CD4-positive, CD25-positive, alpha-beta regulatory T cell (primary cell): ENCODE data around the gene CDC42EP2. TPM values are rescaled to one million over a fixed set of nuclear protein-coding genes. Genes with fewer than 3 reads are reported as not detected.

Experiments used
- ATAC-seq, 2 donors: fragments of 150-1000 bp; cut with Tn5 transposase; one replicate each; pipeline ENCODE4 v1.10.0; 2021; ENCODE audit warnings: low read depth in 2 of 2, moderate number of reproducible peaks in 2 of 2, moderate library complexity in 1 of 2
- DNase-seq, 3 donors: peaks; one replicate each; pipeline versions ENCODE4 v3.0.0 to v3.0.0-alpha.2; 2012 to 2022; ENCODE audit warnings: mixed read lengths in 1 of 3
- H3K27ac ChIP-seq: one replicate; pipeline ENCODE4 v1.7.0; 2013; ENCODE audit warnings: mild to moderate bottlenecking, low read length; ENCODE audit not compliant: insufficient read depth, poor library complexity, severe bottlenecking
- H3K27me3 ChIP-seq: one replicate; pipeline ENCODE4 v1.7.0; 2013; ENCODE audit warnings: low read length; ENCODE audit not compliant: control insufficient read depth, insufficient read depth
- H3K36me3 ChIP-seq: one replicate; pipeline ENCODE4 v1.7.0; 2013; ENCODE audit warnings: mild to moderate bottlenecking, low read length, moderate library complexity; ENCODE audit not compliant: control insufficient read depth, insufficient read depth
- H3K4me1 ChIP-seq: 2 replicates; pipeline ENCODE4 v1.7.0; 2013; ENCODE audit warnings: mild to moderate bottlenecking, low read length; ENCODE audit not compliant: insufficient read depth, control insufficient read depth, poor library complexity, severe bottlenecking
- H3K4me3 ChIP-seq: one replicate; pipeline ENCODE4 v1.7.0; 2013; ENCODE audit warnings: low read depth, mild to moderate bottlenecking, low read length, moderate library complexity
- H3K9me3 ChIP-seq, 2 experiments: 1 replicate in 1 of 2; 2 replicates in 1 of 2; pipeline ENCODE4 v1.7.0; 2013; ENCODE audit warnings: low read length in 2 of 2, mild to moderate bottlenecking in 1 of 2, moderate library complexity in 1 of 2; ENCODE audit not compliant: control insufficient read depth in 2 of 2
- H3K27ac Mint-ChIP-seq, 3 donors: one replicate each; pipeline ENCODE4 v1.8.0; 2020 to 2022; ENCODE audit warnings: mild to moderate bottlenecking in 3 of 3, mixed read lengths in 3 of 3, moderate library complexity in 2 of 3
- H3K27me3 Mint-ChIP-seq: one replicate; pipeline ENCODE4 v1.8.0; 2022; ENCODE audit warnings: mild to moderate bottlenecking, mixed read lengths
- H3K36me3 Mint-ChIP-seq: one replicate; pipeline ENCODE4 v1.8.0; 2020; ENCODE audit warnings: mixed read lengths
- H3K4me1 Mint-ChIP-seq, 4 donors: one replicate each; pipeline ENCODE4 v1.8.0; 2020 to 2022; ENCODE audit warnings: mixed read lengths in 4 of 4, mild to moderate bottlenecking in 1 of 4
- H3K4me3 Mint-ChIP-seq, 4 donors: one replicate each; pipeline ENCODE4 v1.8.0; 2020 to 2022; ENCODE audit warnings: mild to moderate bottlenecking in 4 of 4, mixed read lengths in 4 of 4, moderate library complexity in 3 of 4
- H3K9me3 Mint-ChIP-seq, 7 donors: one replicate each; pipeline ENCODE4 v1.8.0; 2020 to 2022; ENCODE audit warnings: mixed read lengths in 7 of 7, mild to moderate bottlenecking in 3 of 7, moderate library complexity in 2 of 7
- polyA plus RNA-seq, 4 donors: library from polyadenylated mRNA; unstranded; fragments of 300-500 nt; fragmentation: Illumina TruSeq; gene quantifications; one replicate each; pipeline ENCODE4 v1.2.3, GENCODE V29; 2021
- total RNA-seq: library from RNA; stranded (reverse); gene quantifications from one replicate; pipeline ENCODE4 v1.2.3, GENCODE V29; 2022

Gene CDC42EP2
- total and polyA plus RNA-seq, 5 donors from 2014 or later = 1.9 TPM; not detected in 4

GRCh38 chr11:65292890-65293289, 21.8 kb upstream of the CDC42EP2 start:
- no peaks in the 10 kb centered on the region for H3K4me1 Mint-ChIP-seq
- peaks cover 0 to 1% (median 0%) of the 10 kb centered on the region in 7 donors for H3K9me3 Mint-ChIP-seq
- no peak overlapping the region for H3K27ac ChIP-seq
- H3K4me1 ChIP-seq = no peaks in the 10 kb centered on the region
- DNase-seq (no peak), ATAC-seq (no peak)
- H3K27me3 Mint-ChIP-seq = no peaks in the 10 kb centered on the region
- peaks cover 69% of the 10 kb centered on the region for H3K36me3 ChIP-seq
- no peak overlapping the region for H3K27ac Mint-ChIP-seq
- no peak overlapping the region for H3K4me3 Mint-ChIP-seq
- no peak overlapping the region for H3K4me3 ChIP-seq
- H3K36me3 Mint-ChIP-seq = peaks cover 58% of the 10 kb centered on the region
- no peaks in the 10 kb centered on the region for H3K9me3 ChIP-seq
- H3K27me3 ChIP-seq = no peaks in the 10 kb centered on the region

DNA sequence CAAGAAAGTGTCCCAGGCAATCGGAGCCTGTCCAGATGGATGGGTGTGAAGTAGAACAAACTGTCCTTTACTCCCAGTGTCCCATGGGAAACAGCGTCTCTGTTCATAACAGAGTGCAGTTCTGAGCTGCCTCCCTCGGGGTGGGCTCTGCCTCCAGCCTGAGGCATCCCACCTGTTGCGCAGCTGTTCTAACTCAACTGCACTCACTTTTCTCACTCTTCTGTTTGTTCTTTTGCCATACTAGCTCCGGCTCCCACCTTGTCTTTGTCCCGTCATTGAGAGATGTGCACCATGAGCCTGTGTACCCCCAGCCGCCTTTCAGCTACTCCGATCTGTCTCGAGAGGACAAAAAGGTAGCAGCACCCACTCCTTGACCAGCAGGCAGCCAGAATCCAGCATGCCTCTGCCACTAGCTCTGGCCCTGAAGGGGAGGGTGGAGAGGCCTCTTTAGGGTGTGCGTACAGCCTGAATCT, 20.7 kb upstream of the CDC42EP2 start:
- no peaks in the 10 kb centered on the region for H3K4me1 ChIP-seq
- peaks cover 58% of the 10 kb centered on the region for H3K36me3 Mint-ChIP-seq
- H3K27ac Mint-ChIP-seq = peak overlapping the region in 1 of 3 donors; percentile 80
- no peaks in the 10 kb centered on the region for H3K9me3 ChIP-seq
- no peaks in the 10 kb centered on the region for H3K27me3 ChIP-seq
- peaks cover 74% of the 10 kb centered on the region for H3K36me3 ChIP-seq
- peaks cover 0 to 1% (median 0%) of the 10 kb centered on the region in 7 donors for H3K9me3 Mint-ChIP-seq
- DNase-seq (no peak), ATAC-seq (no peak)
- no peak overlapping the region for H3K27ac ChIP-seq
- no peaks in the 10 kb centered on the region for H3K27me3 Mint-ChIP-seq
- no peak overlapping the region for H3K4me3 ChIP-seq
- no peaks in the 10 kb centered on the region for H3K4me1 Mint-ChIP-seq
- peak overlapping the region in 1 of 4 donors; percentile 32 for H3K4me3 Mint-ChIP-seq

DNA sequence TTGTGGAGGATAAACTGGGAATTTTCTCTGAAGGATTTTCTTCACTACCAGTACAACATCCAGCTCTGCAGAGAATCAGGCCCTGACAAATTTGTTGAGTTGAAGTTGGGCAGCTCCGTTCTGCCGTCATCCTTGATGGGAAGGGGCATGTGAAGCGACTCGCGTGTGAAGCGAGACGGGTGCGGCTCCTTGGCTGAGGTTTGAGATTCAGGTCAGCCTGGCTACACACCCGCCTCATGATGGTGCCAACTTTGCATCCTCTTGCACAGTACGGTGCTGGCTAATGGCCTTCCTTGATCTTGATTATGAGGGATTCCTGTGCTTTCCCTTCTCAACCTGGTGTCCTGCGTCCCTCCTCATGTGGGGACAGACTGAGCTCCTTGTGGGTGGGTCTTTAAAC, 19.7 kb upstream of the CDC42EP2 start:
- no peak overlapping the region for H3K27ac Mint-ChIP-seq
- H3K36me3 ChIP-seq = peaks cover 64% of the 10 kb centered on the region
- no peaks in the 10 kb centered on the region for H3K27me3 ChIP-seq
- H3K4me3 ChIP-seq = no peak overlapping the region
- ATAC-seq (no peak), DNase-seq (no peak)
- no peaks in the 10 kb centered on the region for H3K9me3 ChIP-seq
- H3K4me3 Mint-ChIP-seq = no peak overlapping the region
- no peak overlapping the region for H3K27ac ChIP-seq
- H3K4me1 ChIP-seq = no peaks in the 10 kb centered on the region
- H3K9me3 Mint-ChIP-seq = peaks cover 0 to 1% (median 0%) of the 10 kb centered on the region in 7 donors
- no peaks in the 10 kb centered on the region for H3K4me1 Mint-ChIP-seq
- peaks cover 51% of the 10 kb centered on the region for H3K36me3 Mint-ChIP-seq
- no peaks in the 10 kb centered on the region for H3K27me3 Mint-ChIP-seq

- ATAC-seq (no peak), DNase-seq (no peak)
- peak overlapping the region in 1 of 3 donors; percentile 37 for H3K27ac Mint-ChIP-seq
- H3K36me3 ChIP-seq = peaks cover 57% of the 10 kb centered on the region
- H3K4me1 ChIP-seq = no peaks in the 10 kb centered on the region
- H3K27ac ChIP-seq = no peak overlapping the region
- H3K4me3 Mint-ChIP-seq = no peak overlapping the region
- no peaks in the 10 kb centered on the region for H3K27me3 ChIP-seq
- H3K4me1 Mint-ChIP-seq = no peaks in the 10 kb centered on the region
- no peaks in the 10 kb centered on the region for H3K9me3 ChIP-seq
- H3K4me3 ChIP-seq = no peak overlapping the region
- no peaks in the 10 kb centered on the region for H3K27me3 Mint-ChIP-seq
- H3K9me3 Mint-ChIP-seq = peaks cover 0 to 1% (median 0%) of the 10 kb centered on the region in 7 donors
- H3K36me3 Mint-ChIP-seq = peaks cover 46% of the 10 kb centered on the region
Observed at GRCh38 chr11:65295571-65296341, 18.9 kb upstream of the CDC42EP2 start.

DNA sequence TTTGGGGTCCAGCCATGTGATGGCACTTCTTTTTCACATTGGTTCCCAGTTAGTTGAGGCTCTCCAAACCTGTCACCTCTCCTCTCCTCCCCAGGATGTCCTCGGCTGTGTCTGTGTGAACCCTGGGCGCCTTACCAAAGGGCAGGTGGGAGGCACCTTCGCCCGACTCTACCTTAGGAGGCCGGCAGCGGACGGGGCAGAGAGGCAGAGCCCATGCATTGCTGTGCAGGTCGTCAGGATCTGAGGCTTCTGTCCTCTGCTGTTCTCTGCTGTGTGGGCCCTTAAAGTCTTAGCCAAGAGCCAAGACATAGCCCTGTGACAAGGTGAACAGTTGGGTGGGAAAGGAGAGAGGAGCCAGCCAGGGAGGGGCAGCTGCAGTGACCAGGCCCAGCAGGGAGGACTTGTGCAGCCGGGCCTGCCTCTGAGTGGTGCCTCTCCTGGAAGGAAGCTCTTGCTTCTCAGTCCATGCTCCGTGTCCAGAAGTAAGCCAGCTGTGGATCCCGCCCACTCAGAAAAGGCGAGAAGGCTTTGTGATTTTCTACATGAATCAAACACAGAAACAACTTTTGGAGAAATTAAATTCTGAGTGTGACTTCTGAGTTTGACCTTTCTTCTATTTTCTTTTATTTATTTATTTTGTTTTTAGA, 17.5 kb upstream of the CDC42EP2 start:
- Histone ChIP-seq H3K4me1 (no peaks in the 10 kb centered on the region), H3K36me3 (peaks cover 52% of the 10 kb centered on the region), H3K27me3 (no peaks in the 10 kb centered on the region), H3K4me3 (no peak overlapping the region), H3K27ac (no peak overlapping the region), H3K9me3 (no peaks in the 10 kb centered on the region)
- DNase-seq (no peak), ATAC-seq (no peak)
- H3K27me3 Mint-ChIP-seq = no peaks in the 10 kb centered on the region
- no peaks in the 10 kb centered on the region for H3K4me1 Mint-ChIP-seq
- H3K9me3 Mint-ChIP-seq = peaks cover 0 to 1% (median 0%) of the 10 kb centered on the region in 7 donors
- H3K4me3 Mint-ChIP-seq = no peak overlapping the region
- H3K36me3 Mint-ChIP-seq = peaks cover 34% of the 10 kb centered on the region
- no peak overlapping the region for H3K27ac Mint-ChIP-seq

- Mint-ChIP-seq H3K27ac (no peak overlapping the region), H3K36me3 (peaks cover 26% of the 10 kb centered on the region), H3K27me3 (no peaks in the 10 kb centered on the region), H3K4me3 (no peak overlapping the region), H3K4me1 (no peaks in the 10 kb centered on the region), H3K9me3 (peaks cover 0 to 1% (median 0%) of the 10 kb centered on the region in 7 donors)
- no peaks in the 10 kb centered on the region for H3K9me3 ChIP-seq
- ATAC-seq (no peak), DNase-seq (no peak)
- no peaks in the 10 kb centered on the region for H3K4me1 ChIP-seq
- H3K36me3 ChIP-seq = peaks cover 49% of the 10 kb centered on the region
- no peak overlapping the region for H3K4me3 ChIP-seq
- H3K27me3 ChIP-seq = no peaks in the 10 kb centered on the region
- peak overlapping the region; percentile 29 for H3K27ac ChIP-seq
Observed at GRCh38 chr11:65298131-65298535, 16.5 kb upstream of the CDC42EP2 start.

DNA sequence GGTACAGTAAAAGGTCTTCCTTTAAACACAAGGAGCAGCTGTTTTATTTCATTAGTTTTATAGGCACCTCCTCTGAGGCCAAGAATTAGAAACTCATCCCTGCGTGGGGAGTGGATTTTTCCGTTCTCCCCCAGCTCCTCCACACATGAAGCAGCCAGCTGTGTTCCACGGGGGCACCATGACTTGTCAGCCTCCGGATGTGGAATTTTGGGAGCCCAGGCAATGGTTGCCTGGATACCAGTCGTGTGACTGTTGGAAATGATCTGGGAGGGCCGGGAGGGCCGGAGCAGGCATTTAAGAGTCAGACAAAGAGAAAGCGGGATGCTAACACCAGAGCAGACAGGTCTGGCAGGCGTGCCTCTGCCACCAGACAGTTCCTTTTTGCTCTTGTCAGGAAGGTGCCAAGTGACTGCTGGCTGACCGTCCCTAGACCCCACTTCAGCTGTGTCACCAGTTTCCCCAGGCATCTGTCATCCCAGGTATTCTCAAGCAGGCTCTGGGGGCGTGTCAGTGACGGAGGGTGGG, 15.9 kb upstream of the CDC42EP2 start:
- no peaks in the 10 kb centered on the region for H3K9me3 ChIP-seq
- no peak overlapping the region for H3K4me3 ChIP-seq
- H3K9me3 Mint-ChIP-seq = peaks cover 0 to 1% (median 0%) of the 10 kb centered on the region in 7 donors
- H3K4me3 Mint-ChIP-seq = no peak overlapping the region
- DNase-seq (no peak), ATAC-seq (no peak)
- peak overlapping the region; percentile 29 for H3K27ac ChIP-seq
- no peaks in the 10 kb centered on the region for H3K4me1 Mint-ChIP-seq
- H3K27me3 Mint-ChIP-seq = no peaks in the 10 kb centered on the region
- H3K4me1 ChIP-seq = no peaks in the 10 kb centered on the region
- H3K36me3 ChIP-seq = peaks cover 44% of the 10 kb centered on the region
- no peaks in the 10 kb centered on the region for H3K27me3 ChIP-seq
- peaks cover 24% of the 10 kb centered on the region for H3K36me3 Mint-ChIP-seq
- H3K27ac Mint-ChIP-seq = no peak overlapping the region
